HL-60 (cell line): ENCODE results near the gene CTNND2.

Experiments used
- POLR2AphosphoS5 ChIP-seq: IDR thresholded peaks from 2 replicates; pipeline ENCODE4 v1.6.1; 2012; ENCODE audit warnings: low read depth
- TF ChIP-seq, protein P1 (sequence below): IDR thresholded peaks from one replicate; pipeline ENCODE4 v1.5.1; 2011; ENCODE audit warnings: low read length, control low read depth, inconsistent platforms; ENCODE audit not compliant: insufficient read depth

DNA sequence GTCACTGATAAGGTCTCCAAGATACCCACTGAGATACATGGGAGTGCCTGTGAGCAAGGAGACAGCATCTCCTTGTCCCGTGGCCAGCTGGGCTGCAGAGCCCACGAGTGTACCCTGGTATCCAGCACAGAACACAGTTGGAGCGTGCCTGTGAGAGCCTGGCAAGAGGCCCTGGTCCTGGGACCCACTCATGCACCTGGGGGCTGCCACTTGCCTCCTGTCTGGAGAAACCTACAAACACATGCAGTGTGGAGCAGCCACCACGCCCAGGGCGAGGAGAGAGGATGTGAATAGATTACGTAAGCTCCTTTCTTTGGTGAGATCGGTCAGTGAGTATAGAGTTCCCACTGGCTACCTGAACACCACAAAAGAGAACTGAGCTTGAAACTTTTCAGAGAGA, 88.3 kb downstream of the CTNND2 start:
- TF ChIP-seq, protein P1, sequence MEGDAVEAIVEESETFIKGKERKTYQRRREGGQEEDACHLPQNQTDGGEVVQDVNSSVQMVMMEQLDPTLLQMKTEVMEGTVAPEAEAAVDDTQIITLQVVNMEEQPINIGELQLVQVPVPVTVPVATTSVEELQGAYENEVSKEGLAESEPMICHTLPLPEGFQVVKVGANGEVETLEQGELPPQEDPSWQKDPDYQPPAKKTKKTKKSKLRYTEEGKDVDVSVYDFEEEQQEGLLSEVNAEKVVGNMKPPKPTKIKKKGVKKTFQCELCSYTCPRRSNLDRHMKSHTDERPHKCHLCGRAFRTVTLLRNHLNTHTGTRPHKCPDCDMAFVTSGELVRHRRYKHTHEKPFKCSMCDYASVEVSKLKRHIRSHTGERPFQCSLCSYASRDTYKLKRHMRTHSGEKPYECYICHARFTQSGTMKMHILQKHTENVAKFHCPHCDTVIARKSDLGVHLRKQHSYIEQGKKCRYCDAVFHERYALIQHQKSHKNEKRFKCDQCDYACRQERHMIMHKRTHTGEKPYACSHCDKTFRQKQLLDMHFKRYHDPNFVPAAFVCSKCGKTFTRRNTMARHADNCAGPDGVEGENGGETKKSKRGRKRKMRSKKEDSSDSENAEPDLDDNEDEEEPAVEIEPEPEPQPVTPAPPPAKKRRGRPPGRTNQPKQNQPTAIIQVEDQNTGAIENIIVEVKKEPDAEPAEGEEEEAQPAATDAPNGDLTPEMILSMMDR = no peak
- TF ChIP-seq POLR2AphosphoS5 = no peak
